Frontal cortex (tissue), 4 donors: ENCODE results near the gene SEMA5A. TPM values are rescaled to one million over a fixed set of nuclear protein-coding genes. Genes with fewer than 3 reads are reported as not detected.

ENCODE experiments used
- DNase-seq, 2 donors: peaks; one replicate each; pipeline ENCODE4 v3.0.0; 2012; ENCODE audit warnings: low spot score in 2 of 2
- FAIRE-seq: peaks from 2 replicates; lab custom pipeline; 2012; peaks lifted over from hg19 to GRCh38; lab: Jason Lieb, UNC
- total RNA-seq: library from RNA; depleted of rRNA; stranded (reverse); fragments of >200 nt; gene quantifications from one replicate; pipeline ENCODE4 v1.2.3, GENCODE V29; 2014
- donor health status: control.
- donor health status: control.
- donor health status: control.

SEMA5A gene
- total RNA-seq, 1 donor from 2014 or later = 9.0 TPM

DNA sequence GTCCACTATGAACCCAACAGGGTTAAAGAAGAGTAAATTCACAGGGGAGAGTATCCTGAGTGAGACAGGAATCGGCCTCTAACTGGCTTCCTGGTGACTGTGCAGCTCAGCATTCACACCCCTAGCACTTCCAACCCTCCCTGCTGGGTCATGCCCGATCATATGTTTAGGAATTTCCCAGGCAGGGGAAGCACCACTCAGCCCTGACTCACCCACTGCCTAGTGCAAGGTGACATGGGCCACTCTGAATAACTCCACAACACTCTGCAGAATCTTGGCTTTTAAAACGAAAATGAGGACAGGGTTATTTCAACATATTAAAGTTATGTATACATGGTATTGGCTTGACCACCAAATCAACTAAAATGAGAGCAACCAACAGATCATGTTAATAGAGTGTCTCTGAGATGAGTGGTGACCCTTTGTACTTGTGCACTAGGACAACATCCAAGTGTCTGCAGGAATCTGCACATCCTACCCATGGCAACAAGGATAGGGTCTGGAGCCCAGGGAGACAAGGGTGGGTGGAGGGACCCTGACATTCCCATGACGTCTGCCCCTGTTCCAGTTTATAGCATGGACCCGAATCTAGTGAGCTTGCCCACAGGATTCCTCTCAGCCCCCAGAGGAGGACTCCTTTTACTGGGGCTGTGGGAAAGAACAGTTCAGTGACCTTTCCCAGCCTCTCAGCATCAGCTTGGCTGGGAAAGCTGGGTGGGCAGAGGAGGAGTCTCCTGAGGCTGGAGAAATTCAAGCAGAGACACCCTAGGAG is 485.8 kb downstream of the SEMA5A start:
- no peak for FAIRE-seq
- DNase-seq = no peak

DNA sequence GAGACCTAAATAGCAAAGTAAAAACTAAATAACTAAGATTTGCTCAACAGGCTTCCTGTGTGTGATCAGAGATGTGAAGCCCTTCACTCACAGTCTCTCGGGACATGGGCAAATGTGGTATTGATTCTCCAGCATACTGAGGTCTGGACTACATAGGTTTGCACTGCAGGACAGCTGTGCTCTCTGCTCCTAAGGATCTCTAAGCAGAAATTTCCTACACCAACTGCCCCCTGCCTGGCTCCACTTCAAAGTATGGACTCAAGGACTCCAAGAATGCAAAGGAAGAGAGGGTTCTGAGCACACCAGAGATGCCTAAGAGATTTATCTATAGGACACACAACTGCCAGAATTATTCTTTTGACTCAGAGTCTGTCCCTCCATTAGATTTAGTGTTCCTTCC is 487.2 kb downstream of the SEMA5A start:
- FAIRE-seq (no peak), DNase-seq (no peak)

GRCh38 chr5:9058161-9058560 is 487.7 kb downstream of the SEMA5A start:
- FAIRE-seq (no peak), DNase-seq (no peak)

DNA sequence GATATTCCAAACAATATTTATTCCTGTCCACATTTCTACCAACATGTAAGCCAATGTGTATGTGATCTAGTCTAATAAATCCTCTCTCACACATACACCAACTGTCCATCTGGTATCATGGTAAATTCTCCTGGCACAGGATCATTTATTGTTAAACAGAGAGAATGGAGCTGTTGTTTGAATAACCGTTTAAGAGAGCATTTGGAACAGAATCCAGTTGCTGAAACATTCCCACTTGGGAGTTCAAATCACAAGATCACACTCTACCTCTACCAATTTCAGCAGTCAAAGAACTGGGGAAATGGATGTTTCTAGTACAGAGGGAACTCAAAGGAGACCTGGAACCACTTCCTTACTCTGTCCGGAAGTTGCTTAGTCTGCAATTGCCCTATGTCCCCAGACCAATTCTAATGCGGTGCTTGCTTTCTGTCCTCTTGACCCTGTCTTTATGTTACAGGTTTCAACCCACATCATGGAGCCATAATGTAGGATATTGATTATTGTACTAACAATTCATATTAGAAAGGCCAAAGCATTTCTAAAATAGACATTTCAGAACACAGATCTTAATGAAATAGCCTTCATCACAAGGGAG is 488.4 kb downstream of the SEMA5A start:
- DNase-seq (no peak), FAIRE-seq (no peak)

DNA sequence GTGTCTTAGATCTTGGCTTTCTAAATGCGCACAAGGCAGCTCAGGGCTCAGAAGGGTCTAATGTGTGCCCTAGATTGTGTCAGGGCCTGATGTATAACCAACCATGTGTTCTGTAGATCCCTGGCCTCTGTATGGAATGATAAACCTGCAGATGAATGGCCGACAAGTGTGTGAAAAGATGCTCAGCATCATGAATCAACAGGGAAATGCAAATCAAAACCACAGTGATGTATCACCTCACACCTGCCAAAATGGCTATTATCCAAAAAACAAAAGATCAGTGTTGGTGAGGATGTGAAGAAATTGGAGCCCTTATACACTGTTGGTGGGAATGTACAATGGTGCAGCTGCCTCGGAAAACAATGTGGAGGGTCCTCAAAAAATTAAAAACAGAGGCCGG is 489.8 kb downstream of the SEMA5A start:
- DNase-seq = no peak
- no peak for FAIRE-seq

DNA sequence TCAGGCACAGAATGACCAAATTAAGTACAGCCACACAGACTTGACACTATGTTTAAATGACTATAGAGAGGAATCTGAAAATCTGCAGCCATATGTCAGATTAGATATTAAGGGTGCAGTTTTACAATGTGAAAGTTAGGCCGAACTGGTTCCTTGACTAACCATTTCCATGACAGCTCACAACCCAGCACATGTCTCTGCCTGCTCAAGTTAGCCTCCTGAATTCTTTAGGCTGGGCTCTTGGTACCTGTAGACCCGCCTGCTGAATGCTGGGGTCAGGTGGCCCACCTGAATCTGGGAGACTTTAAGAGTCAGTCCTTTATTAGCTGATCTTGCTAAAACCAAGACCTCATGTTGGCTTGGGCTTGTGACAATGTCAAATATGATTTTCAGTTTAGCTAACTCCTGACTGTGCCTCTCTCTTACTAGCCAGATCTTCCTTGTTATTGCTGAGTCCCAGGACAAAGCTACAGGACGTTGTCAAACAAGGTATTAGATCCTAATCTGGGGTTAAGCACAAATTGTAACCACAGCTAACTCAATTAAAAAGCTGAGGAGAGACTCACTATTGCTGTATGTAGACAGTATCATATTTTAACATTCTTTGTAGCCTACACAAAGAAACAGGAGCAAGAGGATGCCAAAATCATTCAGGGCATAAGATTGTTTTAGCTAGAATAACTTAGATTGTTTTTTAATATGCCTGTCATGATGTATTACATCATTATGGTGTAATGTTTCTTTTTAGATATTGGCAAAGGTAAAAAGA is 490.9 kb downstream of the SEMA5A start:
- no peak for FAIRE-seq
- no peak for DNase-seq

- no peak for DNase-seq
- FAIRE-seq = no peak
These were observed 491.6 kb downstream of the SEMA5A start for GRCh38 chr5:9054322-9054721.

- no peak for DNase-seq
- FAIRE-seq = no peak
These were observed 493.5 kb downstream of the SEMA5A start for GRCh38 chr5:9052421-9052820.

DNA sequence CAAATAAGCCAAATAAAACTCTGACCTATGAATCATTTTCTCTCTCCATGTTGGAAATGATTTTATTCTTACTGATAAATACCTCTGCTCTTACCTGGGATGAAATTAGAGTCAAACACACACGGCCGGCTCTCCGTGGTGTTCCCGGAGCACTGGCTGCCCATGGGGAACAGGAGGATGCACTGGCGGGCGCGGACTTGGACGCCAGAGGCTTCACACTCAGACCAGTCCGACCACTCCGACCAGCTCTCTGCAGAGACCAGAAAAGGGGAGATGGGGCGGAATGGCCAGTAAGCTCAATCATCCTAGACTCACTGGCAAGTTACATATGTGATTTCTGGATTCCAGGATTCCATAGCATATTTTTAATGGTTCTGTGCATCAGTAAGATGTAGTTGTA is 494.1 kb downstream of the SEMA5A start:
- no peak for DNase-seq

GRCh38 chr5:9047932-9048331 is 497.9 kb downstream of the SEMA5A start:
- FAIRE-seq = no peak

More for the DNA sequence above, 494.1 kb downstream of the SEMA5A start:
- FAIRE-seq = no peak

DNA sequence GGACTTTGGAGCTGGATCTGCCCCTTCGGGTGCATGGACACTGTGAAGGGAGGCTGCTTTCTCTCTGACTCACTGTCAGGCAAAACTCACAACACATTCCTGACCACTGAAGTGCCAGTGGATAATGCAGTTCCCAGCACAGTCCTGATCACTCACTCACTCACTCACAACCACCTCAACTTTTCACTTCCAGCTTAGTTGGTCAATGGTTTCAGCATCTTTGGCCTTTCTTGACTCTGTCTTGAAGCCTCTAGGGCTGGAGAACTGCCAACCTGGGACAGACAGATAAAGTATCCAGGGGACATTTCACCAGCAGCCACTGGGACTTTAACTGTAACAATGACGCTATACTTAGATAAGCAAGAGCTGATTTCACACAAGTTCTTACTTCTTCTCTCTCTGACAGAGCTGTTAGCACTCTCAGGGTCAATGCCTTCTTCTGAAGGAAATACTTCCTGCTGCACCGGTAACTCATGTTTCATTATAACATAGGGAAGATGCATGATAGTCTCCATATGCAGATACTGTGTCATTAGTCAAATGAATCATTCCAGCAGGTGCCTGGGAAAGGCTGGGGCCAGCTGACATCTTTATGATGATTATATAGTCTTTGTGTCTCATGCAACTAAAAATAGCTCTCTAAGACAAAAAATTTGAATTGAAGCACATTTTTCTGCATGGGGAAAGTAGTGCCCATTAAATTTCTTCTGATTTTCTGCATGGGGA is 499.0 kb downstream of the SEMA5A start:
- FAIRE-seq = no peak
- DNase-seq = no peak

More at GRCh38 chr5:9047932-9048331, 497.9 kb downstream of the SEMA5A start:
- DNase-seq = no peak

GRCh38 chr5:9045946-9046345 is 499.9 kb downstream of the SEMA5A start:
- DNase-seq (no peak), FAIRE-seq (no peak)

DNA sequence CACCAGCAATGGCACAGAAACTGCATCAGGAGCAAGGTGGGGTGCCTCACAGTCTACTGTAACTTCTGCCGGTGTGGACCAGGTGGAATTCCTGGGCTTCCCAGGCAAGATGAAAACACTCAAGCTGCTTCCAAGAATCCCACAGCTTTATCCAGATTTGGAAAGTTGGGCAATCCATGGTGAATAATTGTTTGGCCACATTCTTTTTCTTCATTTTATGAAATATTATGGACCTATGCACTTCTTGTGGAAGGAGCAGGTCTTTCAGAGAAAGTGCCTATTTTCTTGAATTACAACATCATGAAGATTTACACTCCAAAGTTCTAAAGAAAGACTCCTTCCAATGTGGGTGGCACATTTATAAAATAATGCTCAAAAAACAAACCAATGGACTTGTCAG is 503.6 kb downstream of the SEMA5A start:
- no peak for FAIRE-seq
- no peak for DNase-seq

- DNase-seq = no peak
- no peak for FAIRE-seq
These were observed 505.4 kb downstream of the SEMA5A start for GRCh38 chr5:9040475-9040874.

GRCh38 chr5:9037048-9037447 is 508.8 kb downstream of the SEMA5A start:
- DNase-seq = no peak

DNA sequence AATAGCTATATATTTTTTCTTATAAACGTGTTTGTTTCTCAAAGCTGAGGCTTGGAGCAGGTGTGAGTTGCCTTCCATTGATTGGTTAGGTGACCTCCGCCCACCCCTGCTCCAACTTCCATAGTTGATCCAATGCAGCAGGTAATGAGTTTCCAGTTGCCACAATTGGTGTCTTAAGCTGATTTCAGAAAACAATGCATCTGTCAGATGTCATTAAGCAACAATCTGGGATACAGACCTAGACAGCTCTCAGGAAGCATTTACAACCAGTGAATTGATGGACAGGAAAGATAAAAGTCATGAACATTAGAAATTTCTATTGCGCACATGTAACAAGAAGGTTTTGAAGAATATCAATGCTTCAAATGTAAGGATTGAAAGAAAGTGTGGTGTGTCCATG is 510.5 kb downstream of the SEMA5A start:
- no peak for DNase-seq
- no peak for FAIRE-seq

More at GRCh38 chr5:9037048-9037447, 508.8 kb downstream of the SEMA5A start:
- no peak for FAIRE-seq

DNA sequence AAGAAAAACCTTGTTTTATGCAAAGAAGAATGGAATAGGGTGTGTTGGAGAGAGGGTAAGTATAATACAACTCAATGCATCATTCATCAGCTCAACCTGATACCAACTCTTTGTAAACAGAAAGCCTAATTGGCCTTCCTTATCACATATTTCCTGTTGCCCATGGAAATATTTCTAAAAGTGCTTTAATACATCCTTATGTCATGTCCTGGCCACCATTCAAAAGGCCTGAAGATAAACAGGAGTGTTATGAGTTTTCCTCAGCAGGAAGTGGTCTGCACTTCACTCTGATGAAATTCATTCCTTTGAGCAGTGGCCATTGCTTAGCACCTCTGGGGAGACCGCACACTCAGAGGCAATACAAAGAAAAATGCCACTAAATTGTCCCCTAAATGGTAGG is 511.2 kb downstream of the SEMA5A start:
- FAIRE-seq (no peak), DNase-seq (no peak)

DNA sequence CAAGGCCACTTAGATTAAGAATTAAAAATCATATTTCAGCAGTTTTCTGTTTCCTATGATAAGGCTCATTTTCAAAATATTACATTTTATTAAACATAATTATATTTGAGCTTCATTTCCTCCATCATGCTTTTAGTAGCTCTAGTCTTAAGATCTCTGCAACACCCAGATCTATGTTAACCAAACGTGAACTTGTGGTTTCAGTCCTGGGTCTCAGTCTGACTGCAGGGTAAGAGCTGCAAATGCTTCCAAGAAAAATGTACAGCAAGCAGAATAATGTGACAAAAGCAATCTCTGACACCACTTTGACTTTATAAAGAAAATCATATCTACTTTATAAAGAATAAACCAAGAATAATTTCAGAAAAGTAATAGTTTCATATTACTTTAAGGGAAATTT is 512.4 kb downstream of the SEMA5A start:
- DNase-seq (no peak), FAIRE-seq (no peak)

DNA sequence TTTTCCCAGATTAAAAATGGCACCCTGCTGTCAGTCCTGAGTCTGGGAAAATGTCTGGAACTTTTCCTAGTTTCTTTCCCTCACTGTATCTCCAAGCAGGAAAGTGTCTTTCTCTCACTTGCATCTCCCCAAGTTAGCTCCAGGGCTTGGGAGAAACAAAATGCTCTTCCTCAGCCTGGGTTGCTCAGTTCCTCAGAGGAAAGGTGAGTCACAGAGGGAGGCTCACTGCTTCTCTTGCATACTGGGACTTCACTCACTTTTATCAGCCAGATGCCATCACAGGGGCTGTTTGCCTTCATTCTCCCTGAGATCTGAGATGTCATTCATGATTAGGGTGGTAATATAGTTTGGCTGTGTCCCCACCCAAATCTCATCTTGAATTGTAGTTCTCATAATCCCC is 519.9 kb downstream of the SEMA5A start:
- FAIRE-seq (no peak), DNase-seq (no peak)

DNA sequence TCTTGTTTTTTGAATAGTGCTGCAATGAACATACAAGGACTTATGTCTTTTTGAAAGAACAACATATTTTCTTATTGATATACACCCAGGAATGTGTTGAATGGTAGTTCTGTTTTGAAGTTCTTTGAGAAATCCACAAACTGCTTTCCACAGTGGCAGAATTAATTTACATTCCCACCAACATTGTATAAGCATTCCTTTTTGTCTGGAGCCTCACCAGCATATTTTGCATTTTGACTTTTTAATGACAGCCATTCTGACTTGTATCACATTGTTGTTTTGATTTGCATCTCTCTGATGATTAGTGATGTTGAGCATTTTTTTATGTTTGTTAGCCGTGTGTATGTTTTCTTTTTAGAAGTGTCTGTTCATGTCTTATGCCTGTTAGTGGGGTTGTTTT is 524.9 kb downstream of the SEMA5A start:
- FAIRE-seq (no peak), DNase-seq (no peak)
